Measurements from ENCODE around the gene PTF1A. TPM values are rescaled to one million over a fixed set of nuclear protein-coding genes. Genes with fewer than 3 reads are reported as not detected.

The PTF1A gene
- polyA plus RNA-seq, 1 of the 3 experiments (the other 2 are of a cell fraction), result not detected

DNA sequence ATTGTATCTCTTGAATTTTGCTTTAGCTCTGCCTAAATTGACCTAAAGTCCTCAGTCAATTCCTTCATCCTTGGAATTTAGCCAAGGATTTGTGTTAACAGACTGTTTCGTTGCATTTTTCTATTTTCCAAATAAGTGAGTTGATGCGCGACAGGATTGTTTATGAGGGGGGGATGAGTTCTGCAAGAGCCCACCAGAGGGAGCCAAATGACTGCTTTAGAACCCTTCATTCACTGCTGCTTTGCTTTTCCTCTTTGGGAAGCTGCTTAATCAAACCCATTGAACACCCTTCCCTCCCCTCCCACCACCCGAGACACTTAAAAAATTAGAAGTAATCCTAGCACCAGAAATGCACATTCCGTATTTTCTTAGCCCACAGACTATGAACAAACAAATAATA is 33.7 kb upstream of the PTF1A start:
- no peaks in the 10 kb centered on the region for H3K79me2 ChIP-seq (ENCODE audit: insufficient read depth)
- H3K9me3 ChIP-seq, result no peaks in the 10 kb centered on the region
- POLR2A ChIA-PET, result interaction anchor here (1.0 kb wide), 1 partner anchor 135 kb away, joined by 3 read pairs; no protein-coding TSS in a partner anchor
- no peaks in the 10 kb centered on the region for H3F3A ChIP-seq (replicated peaks; ENCODE audit: insufficient read depth)
- peaks cover 0 to 3% of the 10 kb centered on the region in 2 experiments; a peak in 1 of 4 replicates for H3K4me1 ChIP-seq (ENCODE audit: control insufficient read depth in 1 of 2, insufficient read depth in 2 of 2, low read depth in 1 of 2, low read length in 1 of 2)
- H3K4me2 ChIP-seq, result peak overlapping the region; percentile 68
- DNase-seq, result peak; percentile 85
- H2AFZ ChIP-seq (ENCODE audit: low read depth), result 0 out of 2 replicates have a peak overlapping the region, but pooled peaks have one; percentile 7
- H3K36me3 ChIP-seq (replicated peaks in 1 of 2; ENCODE audit: control insufficient read depth in 1 of 2, insufficient read depth in 2 of 2, low read length in 1 of 2), result no peaks in the 10 kb centered on the region
- WGBS (ENCODE audit: low lambda C conversion rate), result 1% methylated on average over 5 of the region's 5 CpGs
- no peak overlapping the region for H3K27ac ChIP-seq (ENCODE audit: low read depth in 2 of 2, low read length in 1 of 2)
- no peaks in the 10 kb centered on the region for H4K20me1 ChIP-seq (ENCODE audit: insufficient read depth)
- H3K27me3 ChIP-seq (ENCODE audit: insufficient read depth), result peaks cover 7% of the 10 kb centered on the region; the same call in 1 of the 2 replicates
- H3K4me3 ChIP-seq (ENCODE audit: low read depth in 2 of 2, low read length in 1 of 2), result peak overlapping the region; percentile 25 to 49; a peak in 3 of 4 replicates
- no peak overlapping the region for H3K9ac ChIP-seq
- no peaks in the 10 kb centered on the region for H3K9me2 ChIP-seq
- no peak for TF ChIP-seq NRF1 (IDR thresholded peaks at IDR 0.05; ENCODE audit: low read depth, low read length)
- peak; percentile 91 for TF ChIP-seq RAD21 (IDR thresholded peaks at IDR 0.05; ENCODE audit: low read length)
- TF ChIP-seq MAX (IDR thresholded peaks at IDR 0.05; ENCODE audit: low read depth), result no peak
- TF ChIP-seq JUND (IDR thresholded peaks at IDR 0.05), result no peak
- TF ChIP-seq REST (IDR thresholded peaks at IDR 0.05; ENCODE audit: low read depth, low read length), result no peak
- peak; percentile 76 for TF ChIP-seq SMC3 (IDR thresholded peaks at IDR 0.05; ENCODE audit: low read depth, low read length)
- TF ChIP-seq EP300 (IDR thresholded peaks at IDR 0.05; ENCODE audit: borderline replicate concordance in 1 of 2, low read depth in 1 of 2, low read length in 1 of 2), result no peak
- TF ChIP-seq POLR2AphosphoS5 (IDR thresholded peaks at IDR 0.05; ENCODE audit: low read depth, low read length), result no peak
- TF ChIP-seq ELF1 (IDR thresholded peaks at IDR 0.05), result no peak
- TF ChIP-seq GABPA (IDR thresholded peaks at IDR 0.05; ENCODE audit: low read depth), result no peak
- TF ChIP-seq, protein P1, sequence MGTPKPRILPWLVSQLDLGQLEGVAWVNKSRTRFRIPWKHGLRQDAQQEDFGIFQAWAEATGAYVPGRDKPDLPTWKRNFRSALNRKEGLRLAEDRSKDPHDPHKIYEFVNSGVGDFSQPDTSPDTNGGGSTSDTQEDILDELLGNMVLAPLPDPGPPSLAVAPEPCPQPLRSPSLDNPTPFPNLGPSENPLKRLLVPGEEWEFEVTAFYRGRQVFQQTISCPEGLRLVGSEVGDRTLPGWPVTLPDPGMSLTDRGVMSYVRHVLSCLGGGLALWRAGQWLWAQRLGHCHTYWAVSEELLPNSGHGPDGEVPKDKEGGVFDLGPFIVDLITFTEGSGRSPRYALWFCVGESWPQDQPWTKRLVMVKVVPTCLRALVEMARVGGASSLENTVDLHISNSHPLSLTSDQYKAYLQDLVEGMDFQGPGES (IDR thresholded peaks at IDR 0.05; ENCODE audit: low read depth, low read length), result no peak
- TF ChIP-seq RFX5 (IDR thresholded peaks at IDR 0.05; ENCODE audit: low read length), result no peak
- TF ChIP-seq RXRA (IDR thresholded peaks at IDR 0.05; ENCODE audit: borderline replicate concordance, low read depth), result no peak
- peak; percentile 94 for TF ChIP-seq CTCF (IDR thresholded peaks at IDR 0.05)
- CTCF ChIA-PET, result interaction anchor here (0.5 to 9.9 kb wide), 116 partner anchors 8 to 1784 kb away, joined by 3 to 208 read pairs (median 4); partner anchors contain the start of gene PTF1A
